VCaP (cell line): ENCODE results near the gene ERBB2.
A peak's percentile ranks its signal among the peaks of the same experiment; 100 is the strongest.

Experiments used
- H3K27ac ChIP-seq: fragments of 450-650 bp; 2 replicates; pipeline ENCODE4 v1.5.1; 2017
- TF ChIP-seq, protein P1 (sequence below): fragments of 450-650 bp; conservative IDR thresholded peaks from 2 replicates; pipeline ENCODE4 v1.5.1; 2017; ENCODE audit warnings: mild to moderate bottlenecking, moderate library complexity

Gene ERBB2

GRCh38 chr17:39658346-39658745 lies 41.5 kb upstream of the ERBB2 start:
- H3K27ac ChIP-seq = no peak overlapping the region
- TF ChIP-seq, protein P1, sequence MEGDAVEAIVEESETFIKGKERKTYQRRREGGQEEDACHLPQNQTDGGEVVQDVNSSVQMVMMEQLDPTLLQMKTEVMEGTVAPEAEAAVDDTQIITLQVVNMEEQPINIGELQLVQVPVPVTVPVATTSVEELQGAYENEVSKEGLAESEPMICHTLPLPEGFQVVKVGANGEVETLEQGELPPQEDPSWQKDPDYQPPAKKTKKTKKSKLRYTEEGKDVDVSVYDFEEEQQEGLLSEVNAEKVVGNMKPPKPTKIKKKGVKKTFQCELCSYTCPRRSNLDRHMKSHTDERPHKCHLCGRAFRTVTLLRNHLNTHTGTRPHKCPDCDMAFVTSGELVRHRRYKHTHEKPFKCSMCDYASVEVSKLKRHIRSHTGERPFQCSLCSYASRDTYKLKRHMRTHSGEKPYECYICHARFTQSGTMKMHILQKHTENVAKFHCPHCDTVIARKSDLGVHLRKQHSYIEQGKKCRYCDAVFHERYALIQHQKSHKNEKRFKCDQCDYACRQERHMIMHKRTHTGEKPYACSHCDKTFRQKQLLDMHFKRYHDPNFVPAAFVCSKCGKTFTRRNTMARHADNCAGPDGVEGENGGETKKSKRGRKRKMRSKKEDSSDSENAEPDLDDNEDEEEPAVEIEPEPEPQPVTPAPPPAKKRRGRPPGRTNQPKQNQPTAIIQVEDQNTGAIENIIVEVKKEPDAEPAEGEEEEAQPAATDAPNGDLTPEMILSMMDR = no peak

- no peak overlapping the region for H3K27ac ChIP-seq
- TF ChIP-seq, protein P1 = no peak
Observed at GRCh38 chr17:39658760-39659159, 41.1 kb upstream of the ERBB2 start.

DNA sequence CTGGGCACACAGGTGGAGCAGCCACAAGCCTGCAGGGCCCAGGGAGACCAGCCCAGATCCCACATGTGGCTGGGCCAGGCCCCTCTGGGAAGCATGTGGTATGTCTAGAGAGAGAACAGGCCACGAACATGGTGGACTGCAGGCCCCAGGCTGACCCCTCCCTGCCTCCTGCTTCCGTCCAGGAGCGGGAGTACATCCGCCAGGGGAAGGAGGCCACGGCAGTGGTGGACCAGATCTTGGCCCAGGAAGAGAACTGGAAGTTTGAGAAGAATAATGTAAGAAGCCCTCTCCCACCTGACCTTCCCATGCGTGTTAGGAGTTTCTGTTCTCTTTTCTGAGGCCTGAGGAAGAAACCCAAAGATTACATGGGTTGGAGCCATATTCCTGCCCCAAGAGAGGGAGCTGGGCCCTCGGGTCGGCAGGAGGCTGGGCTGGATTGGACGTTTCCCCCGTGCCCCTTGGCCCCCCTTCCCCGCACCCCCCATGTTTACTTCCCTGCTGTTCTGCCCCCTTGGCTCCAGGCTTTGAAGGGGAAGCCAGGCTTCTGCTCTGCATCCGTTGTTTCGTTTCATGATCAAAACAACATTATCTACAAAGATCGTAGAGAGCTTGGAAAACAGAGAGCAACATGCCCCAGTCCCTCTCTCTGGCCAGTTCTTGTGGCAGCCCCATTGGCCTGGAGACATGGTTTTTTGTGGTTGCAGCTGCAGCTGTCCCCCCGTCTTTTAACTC lies 40.4 kb upstream of the ERBB2 start:
- no peak overlapping the region for H3K27ac ChIP-seq
- TF ChIP-seq, protein P1 = no peak

GRCh38 chr17:39660011-39660360 lies 39.9 kb upstream of the ERBB2 start:
- no peak overlapping the region for H3K27ac ChIP-seq
- TF ChIP-seq, protein P1 = no peak

- peak overlapping the region; percentile 31; the same call in 1 of the 2 replicates for H3K27ac ChIP-seq
- TF ChIP-seq, protein P1 = no peak
Observed at GRCh38 chr17:39660397-39661385, 39.2 kb upstream of the ERBB2 start.

GRCh38 chr17:39661744-39662541 lies 37.9 kb upstream of the ERBB2 start:
- TF ChIP-seq, protein P1 = no peak
- H3K27ac ChIP-seq = peak overlapping the region; percentile 31; the same call in 1 of the 2 replicates
